ENCODE results near the gene C1orf21.

GRCh38 chr1:184634296-184634695 is 247.5 kb downstream of the C1orf21 start:
- TF ChIP-seq CTCF (IDR thresholded peaks at IDR 0.05; ENCODE audit: extremely low read depth in 1 of 2, insufficient read depth in 1 of 2, low read depth in 1 of 2, low read length in 2 of 2) (no peak), POLR2A (IDR thresholded peaks at IDR 0.05; ENCODE audit: low read depth, low read length) (no peak), EZH2 (IDR thresholded peaks at IDR 0.05; ENCODE audit: borderline replicate concordance, low read depth, low read length, severe bottlenecking) (no peak), MAX (IDR thresholded peaks at IDR 0.05; ENCODE audit: insufficient read depth, insufficient read length) (no peak), MYC (IDR thresholded peaks at IDR 0.05; ENCODE audit: low read depth, low read length) (no peak), POLR2AphosphoS5 (IDR thresholded peaks at IDR 0.05; ENCODE audit: insufficient read depth, low read depth, low read length) (no peak)
